H4 (cell line): ENCODE results near the gene MSI1. TPM values are rescaled to one million over a fixed set of nuclear protein-coding genes. Genes with fewer than 3 reads are reported as not detected.

Experiments used
- DNase-seq: peaks from one replicate; pipeline ENCODE4 v3.0.0-alpha.2; 2015; ENCODE audit warnings: low spot score
- total RNA-seq: library from RNA; depleted of rRNA; stranded (reverse); fragments of >200 nt; shearing (Covaris generic); gene quantifications from 2 replicates; pipeline ENCODE4 v1.2.3, GENCODE V29; 2014; rRNA removed

Gene MSI1
- 0.35 and 0.72 TPM in 2 replicates for total RNA-seq

DNA sequence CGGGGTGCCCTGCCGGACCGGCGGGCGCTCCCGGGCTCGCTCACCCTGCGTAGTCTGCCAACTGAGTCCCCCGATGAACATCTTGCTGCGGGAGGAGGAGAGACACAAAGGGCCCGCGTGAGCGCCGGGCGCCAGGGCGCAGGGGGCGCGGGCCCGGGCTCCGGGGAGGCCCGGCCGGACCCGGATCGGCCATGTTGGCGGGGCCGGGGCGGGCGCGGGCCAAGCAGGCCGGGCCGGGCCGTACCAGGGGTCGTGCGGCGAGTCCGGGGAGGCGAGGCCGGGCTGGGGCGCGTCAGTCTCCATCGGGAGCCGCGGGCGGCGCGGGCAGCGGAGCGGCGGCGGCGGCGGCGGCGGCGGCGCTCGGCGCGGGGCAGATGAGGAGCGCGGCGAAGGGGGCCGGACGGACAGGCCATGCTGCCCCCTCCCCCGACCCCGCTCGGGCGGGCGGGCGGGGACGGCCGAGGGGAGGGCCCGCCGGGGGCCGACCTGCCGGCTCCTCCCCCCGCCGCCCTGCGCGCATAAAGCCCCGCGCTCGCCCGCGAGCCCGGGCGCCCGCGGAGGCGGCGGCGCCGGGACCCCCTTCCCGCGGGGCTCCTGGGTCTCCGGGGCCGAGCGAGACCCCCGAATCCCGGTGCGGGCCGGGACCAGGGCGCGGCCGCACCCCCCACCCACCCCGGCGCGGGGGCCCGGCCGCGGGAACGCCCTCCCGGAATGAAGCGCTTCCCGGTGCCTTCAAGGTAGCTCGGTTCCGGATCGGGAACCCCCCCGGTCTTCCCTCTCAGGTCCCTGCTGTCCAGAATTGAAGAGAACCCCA lies at the start of gene MSI1:
Gene MSI1 (minus strand): TSS at position 376 of the 814 bp plus-strand sequence. CDS start 73 bp downstream, at position 303.
- DNase-seq, result no peak

DNA sequence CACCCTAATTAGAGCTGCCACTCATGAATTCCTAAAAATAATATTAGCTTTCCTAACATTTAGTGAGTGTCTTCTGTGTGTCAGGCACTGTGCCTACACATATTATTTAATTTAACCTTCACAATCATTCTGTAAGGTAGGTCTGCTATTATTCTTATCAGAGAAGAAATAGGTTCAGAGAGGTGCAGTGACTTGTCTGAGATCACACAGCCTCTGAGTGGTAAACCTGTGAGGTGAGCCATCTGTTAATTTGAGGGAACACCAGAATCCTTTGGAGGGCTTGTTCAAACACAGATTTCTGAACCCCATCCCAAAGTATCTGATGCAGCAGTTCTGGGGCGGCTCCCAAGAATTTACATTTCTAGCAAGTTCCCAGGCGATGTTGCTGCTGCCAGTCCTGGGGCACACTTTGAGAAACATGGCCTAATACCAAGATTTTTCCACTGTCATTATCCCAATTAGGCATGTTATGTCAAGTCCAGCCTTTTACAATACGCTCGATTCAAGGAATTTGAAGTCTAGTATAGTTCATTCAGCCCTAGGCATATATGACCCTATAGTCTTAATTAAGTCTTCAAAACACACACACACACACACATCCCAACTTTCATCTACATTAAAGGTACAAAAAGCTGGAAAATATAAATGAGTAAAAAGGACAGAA lies 49.1 kb upstream of the MSI1 start:
- DNase-seq, result no peak

DNA sequence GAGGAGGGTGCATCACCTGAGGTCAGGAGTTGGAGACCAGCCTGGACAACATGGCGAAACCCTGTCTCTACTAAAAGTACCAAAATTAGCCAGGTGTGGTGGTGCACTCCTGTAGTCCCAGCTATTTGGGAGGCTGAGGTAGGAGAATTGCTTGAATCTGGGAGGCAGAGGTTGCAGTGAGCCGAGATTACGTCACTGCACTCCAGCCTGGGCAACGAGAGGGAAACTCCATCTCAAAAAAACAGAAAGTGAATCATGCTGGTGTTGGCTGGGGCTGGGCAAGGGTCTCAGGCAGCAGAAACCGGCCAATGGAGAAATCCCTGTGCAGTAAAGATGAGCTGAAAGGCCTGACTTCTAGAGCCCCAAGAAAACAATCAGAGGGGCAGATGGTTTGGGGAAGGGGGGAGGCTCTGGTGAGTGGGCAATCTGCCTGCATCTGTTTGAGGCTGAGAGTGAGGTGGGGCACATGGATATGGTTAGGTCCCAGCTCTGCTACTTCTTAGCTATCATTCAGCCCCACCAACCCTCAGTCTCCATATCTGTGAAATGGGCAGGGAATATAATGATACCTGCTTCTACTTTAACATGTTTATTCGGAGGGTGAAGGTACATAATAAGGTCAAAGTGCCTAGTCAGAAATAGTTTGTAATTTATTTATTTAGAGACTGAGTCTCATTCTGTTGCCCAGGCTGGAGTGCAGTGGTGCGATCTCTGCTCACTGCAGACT lies 47.7 kb upstream of the MSI1 start:
- no peak for DNase-seq

DNA sequence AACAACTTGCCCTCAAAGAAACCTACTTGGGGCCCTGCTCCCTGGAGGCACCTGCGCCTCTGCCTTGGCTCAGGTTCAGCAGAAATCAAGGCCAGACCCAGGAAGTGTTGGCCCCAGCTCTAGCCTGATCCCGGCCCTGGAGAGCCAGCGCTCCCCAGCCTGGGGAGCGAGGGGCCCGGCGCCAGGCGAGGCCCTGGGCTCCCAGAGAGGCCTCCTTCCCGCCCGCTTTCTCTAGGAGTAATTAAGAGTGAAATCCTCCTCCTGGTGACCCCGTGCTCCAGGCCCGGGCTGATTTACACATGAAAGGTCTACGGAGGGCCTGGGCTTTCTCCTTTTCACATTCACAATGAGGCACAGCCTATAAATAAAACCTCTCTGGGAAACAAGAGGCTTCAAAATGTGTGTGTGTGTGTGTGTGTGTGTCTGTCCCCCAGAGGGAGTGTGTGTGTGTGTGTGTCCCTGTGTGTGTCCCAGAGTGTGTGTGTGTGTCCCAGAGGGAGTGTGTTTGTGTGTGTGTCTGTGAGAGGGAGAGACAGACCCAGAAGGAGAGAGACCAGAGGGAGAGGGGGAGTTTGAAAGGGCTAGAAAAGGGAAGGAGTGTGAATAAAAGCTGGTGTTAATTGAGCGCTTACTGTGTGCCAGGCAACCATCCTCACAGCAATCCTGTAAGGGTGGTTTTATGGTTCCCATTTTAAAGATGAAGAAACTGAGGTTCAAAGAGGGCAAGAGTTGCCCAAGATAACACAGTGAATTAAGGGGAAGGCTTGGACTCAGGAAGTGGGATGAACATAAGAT lies 45.1 kb upstream of the MSI1 start:
- DNase-seq, result no peak

DNA sequence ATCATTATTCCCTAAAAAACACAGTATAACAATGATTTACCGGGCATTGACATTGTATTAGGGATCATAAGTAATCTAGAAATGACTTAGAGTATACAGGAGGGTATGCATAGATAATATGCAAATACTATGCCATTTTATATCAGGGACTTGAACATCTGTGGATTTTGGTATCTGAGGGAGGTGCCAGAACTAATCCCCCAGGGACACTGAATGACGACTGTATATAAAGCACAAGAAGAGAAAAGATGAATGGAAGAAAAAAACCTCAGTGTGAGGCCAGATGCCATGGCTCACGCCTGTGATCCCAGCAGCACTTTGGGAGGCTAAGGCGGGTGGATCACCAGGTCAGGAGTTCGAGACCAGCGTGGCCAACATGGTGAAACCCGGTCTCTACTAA lies 43.5 kb upstream of the MSI1 start:
- no peak for DNase-seq

DNA sequence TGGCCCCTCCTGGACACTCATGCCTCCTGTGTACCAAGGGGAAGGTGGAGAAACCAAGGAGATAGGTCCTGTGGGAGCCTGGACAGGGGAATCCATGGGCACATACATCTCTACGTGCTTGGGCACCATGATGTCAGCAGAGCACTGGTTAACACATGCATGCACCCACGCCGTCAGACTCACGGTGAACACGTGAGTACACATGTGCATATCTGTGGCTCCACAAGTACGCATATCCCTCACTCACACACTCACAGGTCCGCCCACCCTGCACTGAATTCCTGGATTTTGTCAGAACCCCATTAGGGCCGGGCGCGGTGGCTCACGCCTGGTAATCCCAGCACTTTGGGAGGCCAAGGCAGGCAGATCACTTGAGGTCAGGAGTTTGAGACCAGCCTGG lies 39.8 kb upstream of the MSI1 start:
- DNase-seq, result no peak

DNA sequence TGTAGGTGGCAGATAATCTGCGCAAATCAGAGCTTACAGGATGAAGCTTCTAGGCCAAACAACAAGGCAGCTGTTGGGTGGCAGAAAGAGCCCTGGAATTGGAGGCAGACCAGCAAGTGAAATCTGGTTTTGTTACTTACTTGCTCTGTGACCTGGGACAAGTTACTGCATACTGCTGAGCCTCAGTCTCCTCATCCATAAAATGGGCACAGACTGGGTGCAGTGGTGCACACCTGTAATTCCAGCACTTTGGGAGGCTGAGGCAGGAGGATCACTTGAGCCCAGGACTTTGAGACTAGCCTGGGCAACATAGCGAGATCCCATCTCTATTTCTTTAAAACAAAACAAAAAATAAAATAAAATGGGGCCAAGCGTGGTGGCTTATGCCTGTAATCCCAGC lies 37.6 kb upstream of the MSI1 start:
- DNase-seq, result no peak

DNA sequence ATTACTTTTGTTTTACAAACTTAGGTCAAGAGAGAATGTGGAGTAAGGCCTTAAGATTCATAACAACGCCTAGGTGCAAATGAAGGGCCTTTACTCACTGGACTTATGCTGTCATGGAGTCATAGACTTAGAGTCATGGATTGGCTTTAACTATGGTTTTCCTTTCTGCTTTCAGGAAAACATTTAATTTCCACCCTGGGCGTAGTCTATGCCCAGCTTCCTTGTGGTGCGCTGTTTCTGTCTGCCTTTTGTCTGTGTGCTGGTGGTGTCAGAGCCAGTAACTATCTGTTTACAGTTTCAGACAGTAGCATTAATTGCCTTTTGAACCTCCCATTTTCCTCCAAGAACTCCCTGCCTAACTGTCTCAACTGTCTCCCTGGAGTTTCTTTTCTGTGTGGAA lies 37.1 kb upstream of the MSI1 start:
- no peak for DNase-seq

DNA sequence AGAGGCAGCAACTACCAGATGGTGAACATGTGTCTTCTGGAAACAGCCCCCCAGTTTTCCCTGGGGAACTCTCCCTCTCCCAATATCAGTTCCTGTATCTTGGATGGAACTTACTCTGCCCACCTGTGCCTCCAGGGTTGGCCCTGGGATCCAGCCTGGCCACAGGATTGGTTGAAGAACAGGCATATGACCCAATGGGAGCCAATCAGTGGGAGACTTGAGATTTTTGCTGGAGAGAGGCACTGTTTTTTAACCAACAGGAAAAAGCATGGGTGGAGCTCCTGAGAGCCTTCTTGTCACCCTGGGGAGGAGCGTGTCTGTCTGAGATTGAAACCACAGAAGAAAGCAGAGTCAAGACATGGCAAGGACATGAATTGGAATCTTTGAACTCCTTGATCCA lies 35.3 kb upstream of the MSI1 start:
- DNase-seq, result no peak

DNA sequence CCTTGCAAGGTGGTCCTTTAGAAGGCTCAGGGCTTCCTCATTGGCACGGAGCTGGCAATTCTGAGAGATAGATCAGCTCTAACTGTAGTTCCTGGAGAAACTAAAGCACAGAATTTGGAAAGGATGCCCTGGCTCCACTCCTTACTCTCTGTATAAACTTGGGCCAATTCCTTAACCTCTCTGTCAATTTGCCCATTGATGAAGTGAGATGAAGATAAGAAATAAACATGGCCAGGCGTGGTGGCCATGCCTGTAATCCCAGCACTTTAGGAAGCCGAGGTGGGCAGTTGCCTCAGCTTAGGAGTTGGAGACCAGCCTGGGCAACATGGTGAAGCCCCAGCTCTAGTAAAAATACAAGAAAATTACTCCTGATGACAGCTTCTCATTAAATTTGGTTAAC lies 34.9 kb upstream of the MSI1 start:
- DNase-seq, result no peak

DNA sequence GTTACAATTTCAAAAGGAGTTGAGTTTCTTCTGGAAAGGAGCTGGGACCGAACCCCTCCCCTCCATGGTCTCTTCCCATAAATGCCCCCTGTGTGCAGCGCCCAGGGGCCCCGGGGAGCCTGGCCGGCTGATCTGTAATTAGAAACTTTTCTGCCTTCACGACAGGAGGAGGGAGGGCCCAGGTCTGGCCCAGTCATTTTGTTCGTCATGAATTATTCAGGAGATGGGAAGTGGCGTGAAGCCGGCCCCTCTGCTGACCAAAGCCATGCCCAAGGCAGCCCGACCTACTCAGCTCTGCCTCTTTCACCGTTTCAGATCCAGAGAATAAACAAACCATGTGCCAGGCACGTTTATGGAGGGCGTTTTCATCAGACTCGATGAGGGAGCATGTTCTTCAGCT lies 33.3 kb upstream of the MSI1 start:
- no peak for DNase-seq

DNA sequence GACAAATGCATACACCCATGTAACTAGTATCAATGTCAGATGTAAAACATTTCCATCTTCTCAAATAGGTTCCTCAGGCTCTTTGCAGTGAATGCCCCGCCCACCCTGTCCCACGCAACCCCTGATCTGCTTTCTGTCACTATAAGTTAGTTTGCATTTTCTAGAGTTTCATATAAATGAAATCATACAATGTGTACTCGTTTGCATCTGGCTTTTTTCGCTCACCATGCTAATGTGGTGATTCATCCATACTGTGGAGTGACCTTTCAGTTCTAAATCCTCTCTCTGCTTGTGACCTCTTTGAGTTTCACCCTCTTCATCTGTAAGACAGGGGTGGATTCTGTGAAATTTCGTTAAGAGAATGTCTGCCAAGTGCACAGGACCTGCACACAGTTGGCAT lies 30.6 kb upstream of the MSI1 start:
- no peak for DNase-seq

DNA sequence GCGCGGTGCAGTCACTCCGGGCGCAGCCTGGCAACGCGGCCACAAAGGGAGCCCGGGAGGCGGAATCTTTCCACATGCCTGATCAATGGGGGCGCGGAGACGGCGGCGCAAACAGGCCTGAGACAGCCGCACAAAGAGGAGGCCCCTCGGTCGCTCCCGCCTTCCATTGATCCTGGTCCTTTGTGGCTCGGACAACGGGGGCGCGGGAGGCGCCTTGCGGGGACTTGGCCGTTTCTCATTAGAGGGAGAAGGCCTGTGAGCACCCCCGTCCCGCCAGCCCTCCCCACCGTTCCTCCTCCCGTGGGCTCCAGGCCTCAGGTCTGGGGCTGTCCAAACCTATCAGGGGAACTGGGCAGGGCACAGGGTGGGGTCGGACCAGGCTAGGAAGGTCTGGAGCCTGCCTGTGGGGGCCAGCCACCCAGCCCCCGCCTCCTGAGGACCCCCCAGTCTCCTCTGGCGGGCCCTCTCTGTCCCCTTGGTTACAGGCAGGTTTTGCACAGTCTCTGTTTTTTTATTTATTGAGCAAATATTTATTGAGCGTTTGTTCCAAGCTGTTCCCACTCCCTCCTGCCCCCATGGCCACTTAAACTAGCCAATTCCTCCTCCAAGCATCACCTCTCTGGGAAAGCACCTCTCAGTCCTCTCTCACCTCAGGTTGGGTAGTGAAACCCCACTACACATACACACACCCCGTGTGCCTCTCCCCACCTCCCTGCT lies 29.0 kb upstream of the MSI1 start:
- no peak for DNase-seq

DNA sequence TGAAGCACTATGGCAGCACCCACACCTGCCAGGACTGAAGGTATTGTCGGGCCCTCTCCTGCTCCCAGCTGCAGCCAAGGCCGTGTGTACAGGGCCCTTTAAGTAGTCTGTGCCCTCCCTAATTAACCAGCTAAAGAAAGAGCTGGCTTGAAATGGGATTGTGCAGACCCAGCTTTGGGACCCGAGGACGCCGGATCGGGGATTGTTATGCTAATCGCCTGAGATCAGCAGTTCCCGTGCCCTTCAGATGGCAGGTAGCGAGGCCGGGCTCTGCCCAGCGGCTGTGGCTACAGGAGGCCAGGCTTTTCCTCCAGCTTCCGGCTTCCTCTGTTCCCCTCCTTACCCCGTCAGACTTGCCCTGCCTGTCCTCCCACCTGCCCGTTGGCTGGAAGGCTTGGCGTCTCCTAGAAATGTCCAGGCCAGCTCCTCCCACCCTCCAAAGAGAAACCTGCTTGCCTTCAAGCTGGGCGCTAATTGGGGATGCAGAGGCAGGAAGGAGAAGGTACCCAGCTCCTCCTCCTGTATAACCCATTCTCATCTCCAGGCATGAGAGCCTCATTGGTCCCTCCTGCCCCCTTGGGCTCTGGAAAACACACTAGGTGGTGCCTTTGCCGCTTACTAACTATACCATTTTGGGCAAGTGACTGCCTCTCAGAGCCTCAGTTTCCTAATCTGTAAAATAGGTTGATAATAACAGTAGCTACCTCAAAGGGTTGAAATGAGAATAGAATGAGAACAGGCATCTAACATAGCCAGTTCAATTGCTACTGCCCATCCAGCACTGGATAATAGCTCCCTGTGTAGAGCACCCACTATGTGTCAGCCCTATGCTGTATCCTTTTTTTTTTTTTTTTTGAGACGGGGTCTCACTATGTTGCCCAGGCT lies 25.8 kb upstream of the MSI1 start:
- no peak for DNase-seq

DNA sequence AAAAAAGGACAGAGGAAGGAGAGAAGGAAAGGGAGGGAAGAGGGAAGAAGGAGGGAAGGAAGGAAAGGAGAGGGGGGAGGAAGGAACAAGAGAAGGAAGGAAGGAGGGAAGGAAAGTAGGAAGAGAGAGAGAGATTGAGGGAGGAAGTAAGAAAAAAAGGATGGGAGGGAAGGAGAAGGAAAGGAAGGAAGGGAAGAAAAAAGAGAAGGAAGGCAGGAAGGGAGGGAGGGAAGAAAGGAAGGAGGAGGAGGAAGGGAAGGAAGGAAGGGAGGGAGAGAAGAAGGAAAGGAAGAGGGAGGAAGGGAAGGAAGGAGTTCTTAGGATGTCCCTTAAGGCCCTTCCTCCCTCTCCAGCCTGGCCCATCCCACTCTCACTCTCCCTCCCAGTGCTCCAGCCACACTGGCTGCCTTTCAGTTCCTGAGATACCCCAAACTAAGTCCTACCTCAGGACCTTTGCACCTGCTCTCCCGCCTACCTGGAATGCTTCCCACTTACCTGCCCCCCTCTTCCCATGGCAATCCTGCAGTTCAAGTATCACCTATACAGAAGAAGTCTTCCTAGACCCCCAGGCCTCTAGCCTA lies 21.7 kb upstream of the MSI1 start:
- no peak for DNase-seq

DNA sequence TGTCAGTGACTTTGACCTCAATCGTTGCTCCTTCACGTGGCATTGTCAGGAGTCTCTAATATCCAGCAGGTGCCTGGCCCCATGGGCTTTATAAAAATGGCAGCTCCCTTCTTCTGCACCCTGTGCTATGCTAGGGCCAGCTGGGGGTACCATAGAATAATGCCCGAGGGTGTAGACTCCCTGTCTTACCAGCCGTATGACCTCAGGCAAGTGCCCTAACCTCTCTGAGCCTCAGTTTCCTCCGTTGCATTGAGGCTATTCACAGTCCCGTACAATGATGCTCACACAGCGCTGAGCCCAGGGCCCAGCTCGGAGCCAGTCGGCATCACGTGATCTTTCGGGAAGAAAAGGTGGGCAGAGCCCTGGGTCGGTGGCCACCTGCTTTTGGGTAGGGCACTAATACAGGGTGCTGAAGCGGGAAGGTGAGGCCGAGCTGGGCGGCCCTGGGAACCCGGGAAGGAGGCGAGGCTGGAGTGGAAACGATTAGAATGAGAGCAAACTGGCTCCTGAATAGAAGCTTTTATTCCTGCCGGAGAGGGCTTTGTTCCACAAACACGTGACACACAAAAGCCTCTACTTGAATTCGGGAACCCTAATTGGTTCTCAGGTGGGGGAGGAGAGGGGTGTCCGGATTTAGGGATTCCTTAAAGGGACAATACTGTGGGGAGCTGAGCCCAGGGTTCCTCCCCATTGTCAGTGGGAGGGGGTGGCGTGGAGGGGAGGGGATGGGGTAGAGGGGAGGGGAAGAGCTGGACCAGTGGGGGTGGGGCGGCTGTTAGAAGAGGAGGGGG lies 19.9 kb upstream of the MSI1 start:
- DNase-seq, result no peak

DNA sequence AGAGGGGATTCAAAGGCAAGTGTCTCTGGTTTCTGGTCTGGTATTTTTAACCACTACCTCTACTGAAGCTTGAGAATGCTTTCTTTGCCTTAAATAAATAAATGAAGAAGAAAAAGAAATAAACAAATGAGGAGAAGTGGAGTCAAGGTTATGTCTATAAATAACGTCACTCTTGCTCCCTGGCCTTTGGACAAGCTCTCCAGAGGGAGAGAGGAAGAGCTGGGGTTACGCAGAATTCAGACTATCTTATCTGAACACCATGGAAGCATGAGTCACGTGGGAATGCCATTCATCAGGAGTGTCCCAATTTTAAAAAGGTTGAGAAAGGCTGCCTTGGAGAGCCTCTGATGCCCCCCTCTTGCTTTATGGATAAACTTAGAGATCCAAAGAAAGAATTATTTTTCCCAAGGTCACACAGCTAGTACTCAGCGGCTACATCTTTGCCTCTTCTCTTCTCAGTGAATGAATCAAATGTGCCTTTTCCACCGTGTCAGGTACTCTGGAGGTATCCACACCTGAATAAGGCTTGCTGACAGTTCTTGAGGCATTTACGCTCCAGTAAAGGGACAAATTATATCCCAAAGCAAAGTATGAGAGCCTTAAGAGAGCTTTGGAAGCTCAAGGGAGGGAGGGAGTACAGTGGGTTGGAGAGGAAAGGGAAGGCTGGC lies 12.9 kb upstream of the MSI1 start:
- DNase-seq, result peak; percentile 37

DNA sequence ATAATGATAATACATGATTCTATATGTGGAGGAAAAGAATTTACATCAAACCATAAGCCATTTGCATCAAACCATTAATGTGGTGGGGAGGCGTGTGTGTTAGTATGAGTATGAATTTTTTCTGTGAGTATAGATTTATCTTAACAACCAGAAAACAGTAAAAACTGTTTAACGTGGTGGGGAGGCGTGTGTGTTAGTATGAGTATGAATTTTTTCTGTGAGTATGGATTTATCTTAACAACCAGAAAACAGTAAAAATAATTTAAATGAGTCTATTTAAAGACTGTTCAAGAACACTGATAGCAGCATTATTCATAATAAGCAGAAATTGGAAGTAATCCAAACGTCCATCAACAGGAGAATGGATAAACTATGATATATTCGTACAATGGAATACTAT lies 9.1 kb upstream of the MSI1 start:
- DNase-seq, result no peak

DNA sequence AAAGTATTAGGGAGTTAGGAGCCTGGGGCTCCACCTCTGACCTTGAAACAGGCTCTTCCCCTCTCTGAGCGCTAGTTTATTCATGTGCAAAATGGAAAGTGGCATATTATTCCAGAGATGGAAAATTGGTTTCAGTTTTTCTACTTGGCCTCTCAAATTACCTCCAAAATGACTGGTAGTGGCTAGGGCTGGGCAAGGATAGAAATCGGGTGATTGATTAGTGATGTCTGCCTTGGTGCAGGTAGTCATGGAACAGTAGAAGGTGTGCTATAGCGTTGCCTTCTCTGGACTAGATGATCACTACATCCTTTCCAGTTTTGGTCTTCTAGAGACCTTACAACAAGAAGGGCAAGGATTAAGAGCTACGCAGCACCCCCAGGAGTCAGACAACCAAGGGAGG lies 8.6 kb upstream of the MSI1 start:
- DNase-seq, result no peak
